Measurements from ENCODE around the gene CCDC195. TPM values are rescaled to one million over a fixed set of nuclear protein-coding genes. Genes with fewer than 3 reads are reported as not detected.

Gene CCDC195
- total RNA-seq, 1 experiment from 2014 or later: not detected

DNA sequence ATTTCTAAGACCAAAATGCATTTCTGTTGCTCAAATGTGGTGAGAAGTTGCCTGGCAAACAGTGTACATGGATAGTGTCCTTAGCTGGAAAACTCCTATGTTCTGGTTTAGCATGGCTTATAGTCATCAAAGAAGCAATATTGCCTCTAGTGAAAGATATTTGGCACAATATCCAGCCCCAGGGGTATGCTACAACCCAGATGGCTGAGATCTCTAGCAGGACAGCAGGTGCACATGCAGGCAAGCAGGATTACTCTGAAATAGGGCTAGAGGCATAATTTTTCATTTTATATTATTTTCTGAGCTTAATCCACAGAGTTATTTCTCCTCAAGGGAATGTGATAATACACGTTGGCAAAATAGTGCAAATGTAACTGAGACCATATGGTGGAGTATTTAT is 34.0 kb downstream of the CCDC195 start:
- DNase-seq: no peak
- Histone ChIP-seq H3K18ac (ENCODE audit: insufficient read length, low read depth, low read length) (no peak overlapping the region), H2BK15ac (ENCODE audit: low read depth, low read length) (no peak overlapping the region), H3K9me3 (ENCODE audit: control insufficient read depth, low read depth, low read length) (no peaks in the 10 kb centered on the region), H3K27me3 (ENCODE audit: insufficient read depth, low read length) (no peaks in the 10 kb centered on the region), H3K14ac (ENCODE audit: insufficient read depth, low read length) (no peak overlapping the region), H3K79me1 (ENCODE audit: insufficient read depth, low read depth, low read length, poor library complexity, severe bottlenecking) (no peaks in the 10 kb centered on the region), H2BK12ac (ENCODE audit: insufficient read length, low read depth, low read length) (no peak overlapping the region), H2BK5ac (ENCODE audit: insufficient read length, low read length) (no peak overlapping the region), H3K23ac (ENCODE audit: insufficient read length, low read depth, low read length) (no peak overlapping the region), H4K8ac (replicated peaks; ENCODE audit: insufficient read length, low read depth, low read length) (no peak overlapping the region), H4K20me1 (ENCODE audit: control insufficient read depth, insufficient read depth, insufficient read length) (no peaks in the 10 kb centered on the region), H3K4ac (ENCODE audit: low read depth, low read length) (no peak overlapping the region), H3K4me2 (ENCODE audit: insufficient read depth, insufficient read length, low read length) (no peak overlapping the region), H3K79me2 (ENCODE audit: insufficient read depth, low read length) (no peaks in the 10 kb centered on the region), H2AK5ac (ENCODE audit: insufficient read length, low read length) (no peak overlapping the region), H3K27ac (ENCODE audit: insufficient read length, low read depth, low read length) (no peak overlapping the region), H2AFZ (ENCODE audit: low read length) (no peak overlapping the region), H2BK120ac (ENCODE audit: low read depth, low read length, poor library complexity, severe bottlenecking) (no peak overlapping the region), H3K56ac (ENCODE audit: insufficient read length, low read depth, low read length) (no peak overlapping the region), H2BK20ac (ENCODE audit: low read depth, low read length, poor library complexity, severe bottlenecking) (no peak overlapping the region), H3K23me2 (ENCODE audit: insufficient read length, low read depth, low read length, poor library complexity, severe bottlenecking) (no peaks in the 10 kb centered on the region), H3K4me1 (ENCODE audit: insufficient read depth, low read length) (no peaks in the 10 kb centered on the region), H3T11ph (ENCODE audit: low read length) (no peak overlapping the region), H4K5ac (ENCODE audit: insufficient read length, low read depth, low read length) (no peak overlapping the region), H3K9ac (ENCODE audit: extremely low read depth, insufficient read length, low read length) (no peak overlapping the region), H4K91ac (ENCODE audit: insufficient read length, low read depth, low read length) (no peak overlapping the region)
- WGBS (ENCODE audit: extremely low coverage, insufficient read length, low lambda C conversion rate): no CpG with 5 or more reads among the region's 1 CpG
- Mint-ChIP-seq H3K36me3 (ENCODE audit: insufficient read depth in 1 of 3, low read depth in 3 of 3) (no peaks in the 10 kb centered on the region), H3K27me3 (ENCODE audit: low read depth) (no peaks in the 10 kb centered on the region), H3K27ac (no peak overlapping the region; a peak in 1 of 7 replicates), H3K9me3 (no peaks in the 10 kb centered on the region), H3K4me3 (no peak overlapping the region), H3K4me1 (peaks cover 0 to 3% of the 10 kb centered on the region in 2 experiments; a peak in 1 of 4 replicates)
- TF ChIP-seq, protein P1, sequence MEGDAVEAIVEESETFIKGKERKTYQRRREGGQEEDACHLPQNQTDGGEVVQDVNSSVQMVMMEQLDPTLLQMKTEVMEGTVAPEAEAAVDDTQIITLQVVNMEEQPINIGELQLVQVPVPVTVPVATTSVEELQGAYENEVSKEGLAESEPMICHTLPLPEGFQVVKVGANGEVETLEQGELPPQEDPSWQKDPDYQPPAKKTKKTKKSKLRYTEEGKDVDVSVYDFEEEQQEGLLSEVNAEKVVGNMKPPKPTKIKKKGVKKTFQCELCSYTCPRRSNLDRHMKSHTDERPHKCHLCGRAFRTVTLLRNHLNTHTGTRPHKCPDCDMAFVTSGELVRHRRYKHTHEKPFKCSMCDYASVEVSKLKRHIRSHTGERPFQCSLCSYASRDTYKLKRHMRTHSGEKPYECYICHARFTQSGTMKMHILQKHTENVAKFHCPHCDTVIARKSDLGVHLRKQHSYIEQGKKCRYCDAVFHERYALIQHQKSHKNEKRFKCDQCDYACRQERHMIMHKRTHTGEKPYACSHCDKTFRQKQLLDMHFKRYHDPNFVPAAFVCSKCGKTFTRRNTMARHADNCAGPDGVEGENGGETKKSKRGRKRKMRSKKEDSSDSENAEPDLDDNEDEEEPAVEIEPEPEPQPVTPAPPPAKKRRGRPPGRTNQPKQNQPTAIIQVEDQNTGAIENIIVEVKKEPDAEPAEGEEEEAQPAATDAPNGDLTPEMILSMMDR (conservative IDR thresholded peaks at IDR 0.05): no peak

All from H9 (cell line).